Activated CD4-positive, alpha-beta T cell treated with anti-CD3 and anti-CD28 coated beads, Interleukin-2, amount 50 U/mL, for 1 hour (primary cell): Measurements from ENCODE around the gene MB.

ENCODE experiments used
- DNase-seq: peaks from one replicate; pipeline ENCODE4 v3.0.0-alpha.2; 2020

Gene MB

DNA sequence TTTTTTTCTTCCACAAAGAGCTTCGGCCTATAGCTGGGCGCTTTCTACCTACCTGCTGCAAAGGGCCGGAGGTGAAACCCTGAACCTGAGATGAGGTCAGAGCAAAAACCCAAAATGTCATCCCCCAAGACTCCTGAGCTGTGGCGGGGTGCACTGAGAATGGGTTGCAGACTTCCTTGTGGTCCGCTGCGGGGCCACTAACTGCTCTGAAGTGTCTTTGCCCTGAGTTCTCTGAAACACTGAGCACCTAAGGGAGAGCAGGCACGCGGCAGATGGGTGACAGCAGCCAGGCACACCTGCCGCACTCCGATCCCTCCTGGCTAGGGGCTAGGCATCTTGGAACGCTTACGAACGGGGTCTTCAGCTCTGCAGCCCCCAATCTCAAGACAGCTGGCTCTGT is 47.2 kb downstream of the MB start:
- no peak for DNase-seq

DNA sequence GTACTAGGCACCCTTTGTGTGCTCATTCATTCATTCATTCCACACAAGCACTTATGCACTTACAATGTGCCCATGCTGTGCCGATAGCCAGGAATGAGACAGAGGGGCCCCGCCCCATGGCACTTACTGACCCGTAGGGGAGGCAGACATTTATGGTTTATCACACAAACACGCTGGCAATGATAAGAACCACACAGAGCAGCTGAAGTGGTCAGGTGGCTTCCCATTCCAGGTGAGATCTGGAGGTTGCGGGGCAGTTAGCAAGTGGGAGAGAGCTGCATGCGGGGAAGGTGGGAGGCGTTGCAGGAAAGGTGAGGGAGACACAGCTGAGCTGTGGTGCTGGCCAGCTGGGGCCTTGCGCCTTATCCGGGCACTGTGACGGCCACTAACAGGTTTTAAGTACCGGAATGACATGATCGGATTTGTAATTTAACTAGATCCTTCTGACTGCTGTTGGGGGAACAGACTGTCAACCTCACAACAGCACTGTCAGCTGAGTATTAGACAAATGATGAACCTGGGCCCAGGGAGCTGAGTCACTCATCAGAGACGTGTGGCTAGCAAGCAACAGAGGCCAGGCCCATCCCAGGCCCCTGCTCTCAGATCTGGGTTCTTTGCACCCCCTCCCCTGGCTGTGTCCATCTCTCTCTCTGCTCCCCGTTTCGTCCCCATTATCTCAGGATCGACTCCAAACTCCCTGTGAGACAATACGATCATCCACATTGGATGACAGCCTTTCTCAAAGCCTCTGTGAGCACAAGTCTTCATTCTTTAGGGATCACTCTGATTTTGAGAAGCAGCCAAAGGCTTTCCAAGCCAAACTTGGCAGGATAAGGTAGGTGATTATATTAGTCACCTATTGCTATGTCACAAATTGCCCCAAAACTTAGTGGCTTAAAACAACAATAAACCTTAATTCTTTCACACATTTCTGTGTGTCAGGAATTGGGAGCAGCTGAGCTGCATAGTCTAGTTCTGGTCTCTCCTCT is 48.1 kb downstream of the MB start:
- DNase-seq = no peak

DNA sequence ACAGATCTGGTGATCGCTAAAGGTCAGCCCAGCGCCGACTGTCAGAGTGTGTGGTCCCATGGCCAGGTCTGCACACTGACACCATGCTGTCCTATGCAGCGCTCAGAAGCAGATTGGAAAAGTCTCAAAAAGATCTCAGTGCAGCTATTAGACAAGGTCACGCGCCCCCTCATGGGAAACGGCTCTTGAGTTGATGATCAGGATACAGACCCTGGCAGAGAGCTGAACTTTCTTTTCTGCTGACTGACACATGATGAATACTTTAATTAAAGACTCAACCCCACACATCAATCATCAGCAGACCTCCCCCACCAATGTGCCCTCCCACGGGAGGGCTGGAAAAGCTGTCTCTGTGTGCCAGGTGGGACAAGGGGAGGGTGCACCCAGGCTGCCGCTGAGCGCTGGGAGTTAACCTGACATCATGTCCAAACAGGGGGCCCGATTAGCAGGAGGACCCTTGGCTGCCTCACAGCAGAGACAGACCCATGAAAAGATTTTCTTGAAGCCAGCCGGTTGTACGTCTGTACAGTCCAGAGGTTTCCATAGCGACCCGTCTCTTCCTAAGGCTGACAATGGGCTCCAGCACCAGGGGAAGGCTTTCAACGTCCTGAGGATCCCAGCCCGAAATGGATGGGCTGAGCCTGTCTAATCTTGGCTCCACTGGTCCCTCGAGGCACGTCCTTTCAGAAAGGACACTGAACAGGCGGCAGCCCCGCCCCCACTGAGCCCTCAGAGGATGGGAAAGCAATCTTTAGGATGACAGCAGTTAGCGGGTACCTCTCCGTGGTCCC is 49.6 kb downstream of the MB start:
- DNase-seq = no peak

DNA sequence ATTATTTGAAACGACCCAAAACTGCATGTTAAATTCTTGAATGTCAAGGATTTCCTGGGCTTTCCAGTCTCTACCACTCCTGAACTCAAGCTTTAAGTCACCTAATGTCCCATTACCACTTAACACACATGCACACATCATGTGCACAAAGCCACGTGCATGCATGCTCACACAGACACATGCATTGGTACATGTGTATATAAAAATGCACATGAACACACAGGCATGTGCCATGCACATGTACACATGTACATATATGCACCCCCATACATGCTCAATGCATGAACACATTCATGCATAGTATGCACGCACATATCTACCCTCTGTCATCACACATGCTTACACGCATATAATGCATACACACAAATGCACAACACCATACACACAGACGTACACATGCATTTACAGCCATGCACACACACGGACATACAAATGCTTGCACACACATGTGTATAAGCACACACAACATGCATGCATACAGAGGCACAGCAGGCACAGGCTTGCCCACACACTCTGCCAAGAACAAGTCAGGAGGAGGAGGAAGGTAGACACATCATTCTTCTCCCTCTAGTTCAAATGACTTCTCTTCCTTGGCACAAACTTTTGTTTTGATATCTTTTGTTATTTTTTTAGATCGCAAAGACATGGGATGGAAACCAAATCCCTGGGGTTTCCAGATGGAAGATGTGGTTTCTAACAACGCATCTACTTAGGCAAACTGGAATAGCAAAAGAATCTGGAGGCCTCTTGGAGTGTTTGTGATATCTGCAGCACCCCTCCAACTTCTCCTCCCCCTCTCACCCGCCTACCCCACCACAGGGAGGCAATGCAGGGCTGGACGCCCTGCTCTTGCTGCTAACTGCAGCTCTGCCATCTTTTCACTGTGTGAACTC is 51.9 kb downstream of the MB start:
- no peak for DNase-seq

DNA sequence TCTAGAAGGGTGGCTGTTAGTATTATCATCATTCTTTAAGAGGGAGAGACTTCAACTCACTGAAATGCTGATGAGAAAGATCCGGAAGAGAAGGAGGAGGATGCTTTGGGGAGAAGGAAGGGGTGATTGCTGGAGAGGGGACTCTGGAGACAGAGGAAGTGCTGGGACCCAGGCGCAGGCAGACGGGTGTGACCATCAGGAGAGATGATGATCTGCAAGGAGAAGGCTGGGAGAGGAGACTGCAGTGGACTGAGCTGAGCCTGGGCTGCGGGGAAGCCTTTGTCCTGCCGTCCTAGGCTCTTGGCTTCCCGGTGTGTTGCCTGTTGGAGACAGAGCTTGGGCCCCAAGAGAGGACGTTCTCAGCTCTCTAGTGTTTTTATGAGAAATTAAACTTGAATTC is 53.9 kb downstream of the MB start:
- DNase-seq = no peak

DNA sequence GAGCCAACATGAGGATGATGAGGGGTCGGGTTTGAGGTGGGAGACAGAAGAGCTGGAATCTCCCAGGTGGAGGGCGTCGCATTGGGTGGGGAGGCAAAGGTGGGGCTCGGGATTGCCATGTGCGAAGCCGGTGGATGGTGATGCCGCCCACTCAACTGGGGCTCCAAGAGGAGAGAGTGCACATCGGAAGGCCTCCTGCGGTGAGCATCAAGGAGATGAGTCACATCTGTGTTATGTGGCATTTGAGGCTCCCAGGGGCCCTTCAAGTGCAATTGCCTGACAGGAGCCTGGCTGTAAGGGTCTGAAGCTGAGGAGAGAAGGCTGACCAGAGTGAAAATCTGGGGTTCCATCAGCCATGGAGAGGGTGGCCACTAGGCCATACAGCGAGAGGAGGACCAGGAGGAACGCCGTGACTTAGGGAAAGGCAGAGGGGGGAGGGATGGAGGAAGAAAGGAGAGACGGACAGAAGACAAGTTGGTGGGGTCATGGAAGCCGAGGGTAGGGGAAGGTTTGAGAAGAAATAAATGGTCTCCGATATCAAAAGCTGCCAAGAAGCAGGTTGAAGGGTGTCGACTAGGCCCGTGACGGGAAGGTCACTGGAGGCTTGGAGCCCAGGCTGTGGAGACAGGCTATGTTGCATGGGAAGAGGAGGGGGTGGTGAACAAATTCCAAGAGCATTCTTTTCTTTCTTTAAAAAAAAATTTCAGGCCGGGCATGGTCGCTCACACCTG is 55.2 kb downstream of the MB start:
- no peak for DNase-seq

DNA sequence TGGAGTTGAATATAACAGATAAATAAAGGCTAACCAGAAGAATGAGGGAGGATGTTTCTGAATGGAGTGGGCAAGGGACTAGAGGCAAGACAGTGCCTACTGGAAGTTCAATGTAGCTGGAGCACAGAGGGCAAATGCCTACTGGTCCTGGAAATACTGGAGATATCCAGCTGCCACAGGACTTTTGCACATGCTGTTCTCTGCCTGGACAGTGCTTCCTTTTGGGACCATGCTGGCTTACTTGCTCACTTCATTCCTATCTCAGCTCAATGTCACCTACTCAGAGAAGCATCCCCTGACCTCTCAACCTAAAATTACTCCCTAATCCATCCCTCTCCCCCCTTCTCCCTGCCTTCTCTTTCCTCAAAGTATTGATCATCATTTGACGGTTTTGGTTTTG is 56.3 kb downstream of the MB start:
- no peak for DNase-seq

DNA sequence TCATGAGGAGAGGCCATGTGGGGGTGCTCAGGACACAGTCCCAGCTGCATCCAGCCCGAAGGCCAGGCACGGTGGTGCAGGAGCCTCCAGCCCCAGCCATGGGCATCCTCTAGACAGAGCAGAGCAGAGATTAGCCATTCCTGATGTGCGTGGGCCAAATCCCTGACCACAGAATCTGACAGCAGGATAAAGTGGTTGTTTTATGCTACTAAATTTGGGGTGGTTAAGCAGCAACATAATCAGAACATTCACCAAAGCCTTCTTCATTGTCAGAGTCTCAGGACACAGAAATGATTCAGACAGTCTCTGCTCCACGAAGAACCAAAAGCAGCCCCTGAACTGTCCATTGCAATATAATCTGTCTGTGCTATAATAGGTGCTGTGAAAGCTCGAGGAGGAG is 56.8 kb downstream of the MB start:
- DNase-seq = no peak

DNA sequence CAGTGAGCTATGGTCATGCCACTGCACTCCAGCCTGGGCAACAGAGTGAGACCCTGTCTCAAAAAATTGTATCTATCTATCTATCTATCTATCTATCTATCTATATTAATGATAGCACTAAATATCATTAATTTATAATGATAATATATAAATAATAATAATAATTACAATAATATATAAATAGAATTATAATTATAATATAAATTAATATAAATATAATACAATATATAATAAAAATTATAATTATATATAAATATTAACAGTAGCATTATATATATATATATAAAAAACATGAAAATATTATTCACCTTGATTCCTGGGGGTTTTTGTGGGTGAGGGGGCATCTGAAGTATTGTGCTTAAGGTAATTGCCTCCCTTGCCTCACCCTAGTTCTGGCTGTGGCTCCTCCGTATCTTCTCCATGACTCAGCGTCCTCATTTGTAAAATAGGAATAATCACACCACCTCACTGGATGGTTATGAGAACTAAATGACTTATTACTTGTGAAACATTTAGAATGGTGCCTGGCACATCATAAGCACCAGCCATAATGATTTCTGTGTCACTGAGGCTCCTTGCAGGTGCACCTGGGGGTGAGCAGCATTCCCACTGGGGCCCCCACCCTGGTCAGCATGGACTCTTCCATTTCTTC is 57.6 kb downstream of the MB start:
- no peak for DNase-seq

DNA sequence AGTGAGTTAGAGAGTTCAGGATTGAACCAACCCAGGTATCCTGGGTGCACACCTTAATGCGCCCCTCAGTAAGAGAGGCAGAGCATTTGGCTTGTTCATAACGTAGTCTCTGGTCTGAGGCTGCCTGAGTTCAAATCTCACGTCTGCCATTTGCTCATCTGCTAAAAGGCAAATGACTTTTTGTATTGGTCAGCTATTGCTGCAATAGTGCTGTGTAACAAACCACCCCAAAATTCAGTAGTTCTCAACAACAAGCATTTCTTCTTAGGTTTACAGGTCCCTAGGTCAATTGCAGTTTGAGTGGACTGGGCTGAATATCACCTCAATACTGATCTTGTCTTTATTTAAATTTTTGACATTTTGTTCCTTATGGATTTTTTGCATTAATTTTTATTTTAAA is 58.4 kb downstream of the MB start:
- DNase-seq = no peak

DNA sequence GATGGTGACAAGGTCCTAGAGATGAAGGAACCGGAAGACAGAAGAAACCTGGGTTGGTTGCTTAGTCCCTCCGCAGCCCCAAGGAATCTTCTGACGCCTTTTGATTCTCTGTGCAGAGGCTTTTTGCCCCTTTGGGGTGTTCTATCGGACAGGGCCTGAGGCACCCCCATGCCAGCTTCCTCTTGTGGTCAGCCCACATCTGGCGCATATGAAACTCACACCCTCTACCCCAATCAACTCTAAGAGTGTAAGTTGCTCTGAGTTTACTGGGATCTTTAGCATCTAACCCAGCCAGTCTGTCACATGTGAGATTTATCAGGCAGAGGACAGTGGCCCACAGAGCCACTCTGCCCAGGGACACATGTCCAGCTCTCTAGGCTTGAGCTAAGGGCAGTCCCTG is 59.1 kb downstream of the MB start:
- DNase-seq = no peak
